Natural killer cell (primary cell): ENCODE data around the gene SVOPL. TPM values are rescaled to one million over a fixed set of nuclear protein-coding genes. Genes with fewer than 3 reads are reported as not detected.

Source experiments
- ATAC-seq, 3 donors: fragments of 150-1000 bp in 2 of 3; fragments of 200-7000 bp in 1 of 3; cut with Tn5 transposase; 1 replicate in 1 of 3; 2 replicates in 2 of 3; pipeline ENCODE4 v1.10.0; 2021; ENCODE audit warnings: mild to moderate bottlenecking in 2 of 3, moderate library complexity in 2 of 3
- DNase-seq, 2 donors: peaks; one replicate each; pipeline versions ENCODE4 v3.0.0 to v3.0.0-alpha.2; 2013 to 2021; ENCODE audit warnings: mixed read lengths in 1 of 2
- H3K27ac ChIP-seq: one replicate; pipeline ENCODE4 v1.5.1; 2013; ENCODE audit warnings: mild to moderate bottlenecking, low read length
- H3K27me3 ChIP-seq: one replicate; pipeline ENCODE4 v1.6.1; 2013; ENCODE audit warnings: low read length; ENCODE audit not compliant: control insufficient read depth, insufficient read depth
- H3K36me3 ChIP-seq: one replicate; pipeline ENCODE4 v1.6.1; 2013; ENCODE audit warnings: low read length; ENCODE audit not compliant: control insufficient read depth, insufficient read depth
- H3K4me1 ChIP-seq: one replicate; pipeline ENCODE4 v1.6.1; 2013; ENCODE audit warnings: low read length; ENCODE audit not compliant: control insufficient read depth, insufficient read depth
- H3K4me3 ChIP-seq: one replicate; pipeline ENCODE4 v1.5.1; 2013; ENCODE audit warnings: low read length
- H3K9me3 ChIP-seq: one replicate; pipeline ENCODE4 v1.6.1; 2013; ENCODE audit warnings: low read length; ENCODE audit not compliant: control insufficient read depth, insufficient read depth
- H3K27ac Mint-ChIP-seq, 2 donors: one replicate each; pipeline ENCODE4 v1.8.0; 2022; ENCODE audit warnings: mild to moderate bottlenecking in 2 of 2, mixed read lengths in 2 of 2, moderate library complexity in 1 of 2
- H3K27me3 Mint-ChIP-seq, 2 donors: one replicate each; pipeline ENCODE4 v1.8.0; 2022; ENCODE audit warnings: low read depth in 2 of 2, mixed read lengths in 2 of 2
- H3K36me3 Mint-ChIP-seq: one replicate; pipeline ENCODE4 v1.8.0; 2022; ENCODE audit warnings: mixed read lengths
- H3K4me1 Mint-ChIP-seq, 2 donors: one replicate each; pipeline ENCODE4 v1.8.0; 2022; ENCODE audit warnings: mixed read lengths in 2 of 2
- H3K4me3 Mint-ChIP-seq: one replicate; pipeline ENCODE4 v1.8.0; 2022; ENCODE audit warnings: mild to moderate bottlenecking, moderate library complexity, mixed read lengths
- H3K9me3 Mint-ChIP-seq, 2 donors: one replicate each; pipeline ENCODE4 v1.8.0; 2022; ENCODE audit warnings: mixed read lengths in 2 of 2
- CTCF ChIP-seq: fragments of 200-600 bp; IDR thresholded peaks from one replicate; pipeline ENCODE4 v1.8.0; 2022; ENCODE audit warnings: antibody characterized with exemption
- WGBS: methylation state at CpG from one replicate; pipeline ENCODE4 v1.1.7; 2013; ENCODE audit warnings: missing lambda C conversion rate; ENCODE audit not compliant: insufficient coverage; 5-methylcytosine and 5-hydroxymethylcytosine counted together
- intact Hi-C: fragments of 100-400 bp; cut with micrococcal nuclease; formaldehyde crosslinking; loops from one replicate; pipeline ENCODE4 v1.14.2; 2022
- total RNA-seq, 4 donors: library from RNA; stranded (reverse); fragments of 120-200 nt in 1 of 4; gene quantifications; one replicate each; pipeline versions ENCODE4 v1.2.3 to v1.2.4, GENCODE V29; 2013 to 2022

SVOPL gene
- total RNA-seq, 3 donors from 2014 or later (not counting 1 experiment from before 2014, with no cell fraction given) = not detected

- Histone ChIP-seq H3K4me1 (no peaks in the 10 kb centered on the region), H3K27ac (no peak overlapping the region), H3K36me3 (peaks cover 9% of the 10 kb centered on the region), H3K4me3 (no peak overlapping the region), H3K27me3 (no peaks in the 10 kb centered on the region), H3K9me3 (no peaks in the 10 kb centered on the region)
- intact Hi-C loops = no loop called here
- ATAC-seq = no peak
- Mint-ChIP-seq H3K9me3 (no peaks in the 10 kb centered on the region), H3K36me3 (peaks cover 2% of the 10 kb centered on the region), H3K27ac (no peak overlapping the region), H3K4me1 (no peaks in the 10 kb centered on the region), H3K4me3 (no peak overlapping the region), H3K27me3 (no peaks in the 10 kb centered on the region)
- no peak for DNase-seq
- 100% methylated on average over 1 of the region's 1 CpG for WGBS
- TF ChIP-seq CTCF = no peak
Measured at GRCh38 chr7:138590154-138590553, 111.0 kb downstream of the SVOPL start.

GRCh38 chr7:138588986-138589385, 112.2 kb downstream of the SVOPL start:
- TF ChIP-seq CTCF = no peak
- Histone ChIP-seq H3K4me3 (no peak overlapping the region), H3K9me3 (no peaks in the 10 kb centered on the region), H3K36me3 (peaks cover 20% of the 10 kb centered on the region), H3K27me3 (no peaks in the 10 kb centered on the region), H3K4me1 (no peaks in the 10 kb centered on the region), H3K27ac (no peak overlapping the region)
- Mint-ChIP-seq H3K27me3 (no peaks in the 10 kb centered on the region), H3K27ac (no peak overlapping the region), H3K4me3 (no peak overlapping the region), H3K4me1 (no peaks in the 10 kb centered on the region), H3K36me3 (peaks cover 14% of the 10 kb centered on the region), H3K9me3 (no peaks in the 10 kb centered on the region)
- intact Hi-C loops = no loop called here
- no CpG with 5 or more reads among the region's 2 CpGs for WGBS
- DNase-seq (no peak), ATAC-seq (no peak)

- intact Hi-C loops = no loop called here
- H3K4me1 ChIP-seq = no peaks in the 10 kb centered on the region
Measured at GRCh38 chr7:138587485-138587884, 113.7 kb downstream of the SVOPL start.

More at GRCh38 chr7:138587485-138587884, 113.7 kb downstream of the SVOPL start:
- H3K27me3 Mint-ChIP-seq = no peaks in the 10 kb centered on the region
- Histone ChIP-seq H3K4me3 (no peak overlapping the region), H3K27me3 (no peaks in the 10 kb centered on the region), H3K9me3 (no peaks in the 10 kb centered on the region), H3K36me3 (peaks cover 24% of the 10 kb centered on the region), H3K27ac (no peak overlapping the region)
- no peak for TF ChIP-seq CTCF
- peaks cover 16% of the 10 kb centered on the region for H3K36me3 Mint-ChIP-seq
- H3K27ac Mint-ChIP-seq = no peak overlapping the region
- H3K4me1 Mint-ChIP-seq = no peaks in the 10 kb centered on the region
- WGBS = 93% methylated on average over 4 of the region's 4 CpGs
- H3K9me3 Mint-ChIP-seq = no peaks in the 10 kb centered on the region
- DNase-seq (no peak), ATAC-seq (no peak)
- no peak overlapping the region for H3K4me3 Mint-ChIP-seq
